ENCODE measurements around the gene C9orf153.
"Not testable (repeated sequence)": the region's sequence is repeated elsewhere in the genome, so short reads cannot be mapped to it uniquely, and the experiment has no call there.

Gene C9orf153

DNA sequence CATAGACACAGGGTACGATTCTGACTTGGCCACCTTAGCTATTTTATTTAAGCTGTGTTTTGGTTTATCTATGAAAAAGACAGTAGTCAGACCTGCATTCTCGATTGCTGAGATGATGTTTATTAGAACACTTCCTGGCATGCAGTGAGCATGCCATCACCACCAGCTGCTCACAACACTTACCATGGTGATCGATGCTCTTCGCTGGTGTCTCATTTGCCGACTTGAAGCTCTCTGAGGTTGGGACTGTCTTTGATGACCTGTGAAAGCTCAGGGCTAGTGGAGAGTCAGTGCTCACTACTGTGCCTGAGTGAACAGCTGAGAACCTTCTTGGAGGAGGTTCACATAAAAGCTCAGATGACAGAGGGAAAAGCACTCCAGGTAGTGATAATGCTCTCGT, 4.4 kb upstream of the C9orf153 start:
- no peak for DNase-seq (ENCODE audit: low spot score)

DNA sequence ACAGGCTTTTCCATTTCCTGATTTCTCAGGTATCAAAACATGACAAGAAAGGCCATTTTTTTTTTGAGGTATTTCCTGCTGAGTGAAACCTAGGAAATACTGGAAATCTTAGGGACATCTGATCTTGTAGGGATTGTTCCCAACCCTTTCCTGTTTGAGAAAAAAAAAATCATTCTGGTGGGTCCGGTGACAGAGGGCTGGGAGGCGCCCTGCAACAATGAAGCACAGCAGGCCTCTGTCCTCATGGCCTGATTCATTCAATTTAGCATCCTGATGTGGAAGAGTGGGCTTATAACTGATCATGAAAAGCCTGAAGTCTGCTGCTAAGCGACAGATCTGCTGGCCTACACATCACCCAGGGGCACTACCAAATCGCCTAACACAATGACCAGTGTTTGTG, 3.0 kb upstream of the C9orf153 start:
- DNase-seq (ENCODE audit: low spot score) = no peak

DNA sequence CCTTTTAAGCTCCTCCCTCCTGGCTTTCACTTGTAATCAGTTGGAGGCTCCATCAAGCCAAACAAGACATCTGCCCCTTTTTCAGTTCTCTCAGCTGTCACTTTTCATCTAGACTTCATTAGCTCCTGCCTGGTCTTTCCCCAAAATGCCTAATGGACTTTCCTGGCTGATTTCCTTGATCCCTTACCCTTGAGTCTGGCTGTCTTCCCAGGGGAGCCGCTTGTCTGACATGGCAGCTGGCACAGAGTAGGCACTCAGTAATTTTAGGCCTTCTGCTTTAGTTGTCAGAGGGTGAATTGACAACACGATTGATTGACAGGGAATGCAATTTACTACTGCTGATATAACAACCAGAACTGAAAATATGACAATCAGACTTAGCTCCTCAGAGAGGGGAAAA, 2.1 kb downstream of the C9orf153 start:
- DNase-seq (ENCODE audit: low spot score) = no peak

DNA sequence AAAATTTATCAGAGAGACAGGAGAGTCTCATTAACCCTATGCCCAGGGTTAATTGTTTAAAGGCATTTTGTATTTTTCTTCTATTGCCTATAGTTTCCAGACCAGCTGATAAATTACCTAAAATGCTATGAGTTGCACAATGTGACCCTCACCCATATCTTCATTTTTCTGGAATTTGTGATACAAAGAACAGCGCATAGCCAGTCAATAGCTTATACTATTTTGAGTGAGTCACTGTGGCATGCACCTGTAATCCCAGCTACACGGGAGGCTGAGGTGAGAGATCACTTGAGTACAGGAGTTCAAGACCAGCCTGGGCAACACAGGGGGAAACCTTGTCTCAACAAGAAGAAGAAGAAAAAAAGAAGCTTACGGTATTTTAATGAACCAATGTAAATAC, 2.8 kb downstream of the C9orf153 start:
- DNase-seq (ENCODE audit: low spot score) = no peak

- DNase-seq (ENCODE audit: low spot score) = no peak
Measured at GRCh38 chr9:86253577-86253976, 5.9 kb downstream of the C9orf153 start.

GRCh38 chr9:86252870-86253269, 6.6 kb downstream of the C9orf153 start:
- DNase-seq (ENCODE audit: low spot score) = no peak

DNA sequence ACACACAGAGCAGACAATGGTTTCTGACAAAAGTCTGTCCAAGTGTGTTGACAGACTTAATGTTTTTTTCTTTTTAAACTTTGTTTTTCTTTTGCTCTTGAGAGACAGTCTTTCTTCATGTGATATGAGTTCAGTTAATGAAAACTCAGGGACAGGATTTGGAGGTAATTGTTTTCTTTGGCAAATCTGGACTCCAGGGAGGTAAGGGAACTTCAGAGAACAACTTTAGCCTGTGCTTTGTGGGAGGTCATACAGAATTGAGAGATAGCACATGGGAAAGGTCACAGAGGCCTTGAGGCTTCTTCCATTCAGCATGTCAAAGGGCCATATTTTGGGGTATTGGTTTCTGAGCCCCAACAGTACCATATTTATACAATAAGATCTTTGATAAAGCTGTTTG, 9.3 kb downstream of the C9orf153 start:
- DNase-seq (ENCODE audit: low spot score) = no peak

DNA sequence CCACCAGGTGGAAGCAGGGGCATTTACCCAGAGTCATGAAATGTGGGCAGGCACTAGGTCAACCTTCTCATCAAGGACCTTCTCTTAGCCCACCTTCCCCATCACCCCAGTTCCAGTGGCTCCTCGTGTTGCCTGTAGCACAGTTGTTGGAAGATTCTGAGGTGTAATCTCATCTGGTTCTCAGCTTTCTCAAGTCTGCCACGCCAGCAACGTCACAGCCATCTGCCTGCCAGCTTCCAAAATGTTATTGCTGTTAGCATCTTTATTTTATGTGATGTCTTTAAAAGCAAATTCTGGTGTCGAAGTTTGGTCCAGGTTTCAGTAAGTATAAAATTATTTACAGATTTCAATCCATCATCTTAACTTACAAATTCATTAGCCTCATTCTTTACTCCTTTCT, 10.7 kb downstream of the C9orf153 start:
- DNase-seq (ENCODE audit: low spot score) = no peak

GRCh38 chr9:86246752-86247161, 12.7 kb downstream of the C9orf153 start:
- DNase-seq (ENCODE audit: low spot score) = peak; percentile 20

GRCh38 chr9:86242071-86242470, 17.4 kb downstream of the C9orf153 start:
- DNase-seq (ENCODE audit: low spot score) = no peak

DNA sequence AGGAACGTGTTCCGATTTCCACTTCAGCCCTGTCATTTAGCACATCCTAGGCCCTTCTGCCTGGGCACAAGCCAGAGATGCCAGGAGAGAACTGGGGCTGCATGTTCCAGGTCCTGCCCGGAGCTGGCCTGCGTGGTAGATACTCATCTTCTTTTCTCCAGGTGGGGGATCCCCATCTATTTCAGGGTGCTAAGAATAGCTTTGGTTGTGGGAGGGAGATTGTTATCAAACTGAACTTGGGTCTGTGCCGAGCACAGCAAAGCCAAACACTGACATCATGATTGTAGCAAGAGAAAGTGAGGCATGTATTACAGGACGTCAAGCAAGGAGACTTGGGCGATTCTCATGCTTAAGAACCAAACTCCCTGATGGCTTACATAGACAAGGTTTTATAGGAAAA, 18.2 kb downstream of the C9orf153 start:
- DNase-seq (ENCODE audit: low spot score) = no peak

GRCh38 chr9:86238861-86239770, 20.3 kb downstream of the C9orf153 start:
- DNase-seq (ENCODE audit: low spot score) = no peak

- DNase-seq (ENCODE audit: low spot score) = no peak
Measured at GRCh38 chr9:86230858-86231257, 28.6 kb downstream of the C9orf153 start.

GRCh38 chr9:86222667-86223066, 36.8 kb downstream of the C9orf153 start:
- DNase-seq (ENCODE audit: low spot score) = no peak

GRCh38 chr9:86219606-86220005, 39.9 kb downstream of the C9orf153 start:
- no peak for DNase-seq (ENCODE audit: low spot score)

DNA sequence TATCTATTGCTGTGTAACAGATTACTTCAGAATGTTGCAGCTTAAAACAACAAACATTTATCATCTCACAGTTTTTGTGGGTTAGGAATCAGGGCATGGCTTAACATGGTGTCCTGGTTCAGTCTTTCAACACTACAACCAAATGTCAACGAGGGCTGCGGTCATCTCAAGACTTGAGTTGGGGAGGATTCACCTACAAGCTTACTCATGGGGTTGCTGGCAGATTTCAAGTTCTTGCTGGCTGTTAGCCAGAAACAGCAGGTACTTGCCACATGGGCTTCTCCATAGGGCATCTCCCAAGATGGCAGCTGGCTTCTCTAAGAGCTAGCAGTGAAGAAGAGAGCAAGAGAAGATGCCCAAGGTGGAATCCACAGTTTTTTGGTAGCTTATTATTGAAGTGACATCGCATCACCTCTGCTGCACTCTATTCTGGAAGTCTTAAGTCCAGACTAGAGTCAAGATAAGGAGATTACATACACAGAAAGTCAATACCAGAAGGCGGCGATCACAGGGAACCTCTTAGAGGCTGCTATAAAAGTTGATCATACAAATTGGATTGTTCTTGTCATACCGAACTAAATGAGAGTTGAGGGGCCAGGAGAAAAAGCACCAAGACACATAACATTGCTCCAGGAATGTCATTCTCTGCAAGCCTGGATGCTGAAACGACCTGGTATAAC, 42.2 kb downstream of the C9orf153 start:
- no peak for DNase-seq (ENCODE audit: low spot score)

GRCh38 chr9:86207193-86207592, 52.3 kb downstream of the C9orf153 start:
- DNase-seq (ENCODE audit: low spot score) = no peak

DNA sequence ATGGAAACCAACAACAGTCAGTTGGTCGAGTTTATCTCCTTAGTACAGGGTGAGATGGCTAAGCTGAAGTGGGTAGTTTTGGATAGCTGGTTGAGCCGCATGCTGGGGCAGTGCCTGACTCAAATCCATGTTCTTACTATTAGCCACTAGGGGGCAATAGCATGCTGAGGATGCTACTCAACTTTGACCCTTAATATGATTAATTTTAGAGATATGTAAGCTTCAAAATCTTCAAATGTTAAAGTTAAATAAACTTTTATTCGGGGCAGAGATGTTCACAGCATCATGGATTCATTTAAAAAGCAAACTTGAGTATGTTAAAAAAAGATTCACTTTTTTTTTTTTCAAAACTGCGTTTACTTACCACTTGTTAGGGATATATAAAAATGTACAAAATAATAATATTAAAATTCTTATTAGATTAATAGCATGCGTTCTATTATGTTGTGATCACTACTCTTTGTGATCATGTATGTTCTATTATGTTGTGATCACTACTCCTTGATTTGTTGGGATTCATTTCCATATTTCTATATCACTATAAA, 57.0 kb downstream of the C9orf153 start:
- DNase-seq (ENCODE audit: low spot score) = peak; percentile 67

DNA sequence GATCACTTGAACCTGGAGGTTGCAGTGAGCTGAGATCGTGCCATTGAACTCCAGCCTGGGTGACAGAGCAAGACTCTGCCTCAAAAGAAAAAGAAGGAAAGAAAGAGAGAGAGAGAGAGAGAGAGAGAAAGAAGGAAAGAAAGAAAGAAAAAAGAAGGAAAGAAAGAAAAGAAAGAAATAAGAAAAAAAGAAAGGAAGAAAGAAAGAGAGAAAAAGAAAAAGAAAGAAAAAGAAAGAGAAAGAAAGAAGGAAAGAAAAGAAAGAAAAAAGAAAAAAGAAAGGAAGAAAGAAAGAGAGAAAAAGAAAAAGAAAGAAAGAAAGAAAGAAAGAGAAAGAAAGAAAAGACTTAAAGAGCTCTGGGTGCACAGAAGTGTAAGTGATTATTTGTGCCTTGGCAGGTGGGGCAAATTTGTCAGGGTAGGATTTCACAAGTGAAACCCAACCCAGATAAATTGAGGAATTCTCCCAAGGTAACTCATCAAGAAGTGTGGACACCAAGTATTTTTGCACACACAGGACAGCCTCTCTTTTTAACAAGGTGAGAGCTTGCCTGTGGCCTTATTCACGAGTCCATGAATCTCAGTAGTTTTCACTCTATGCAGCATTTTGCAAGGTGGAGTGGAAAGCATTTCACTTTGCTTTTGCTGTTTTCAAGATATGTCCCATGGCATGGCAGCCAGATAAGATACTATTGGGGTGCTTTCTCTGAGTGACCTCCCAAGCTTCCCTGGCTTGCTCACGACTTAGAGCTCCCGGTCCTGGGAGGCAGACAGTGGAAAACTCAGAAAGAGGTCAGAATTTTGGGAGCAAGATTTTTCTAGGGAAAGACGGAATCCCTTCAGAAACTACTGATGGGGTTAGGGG, 57.8 kb downstream of the C9orf153 start:
- no peak for DNase-seq (ENCODE audit: low spot score)

DNA sequence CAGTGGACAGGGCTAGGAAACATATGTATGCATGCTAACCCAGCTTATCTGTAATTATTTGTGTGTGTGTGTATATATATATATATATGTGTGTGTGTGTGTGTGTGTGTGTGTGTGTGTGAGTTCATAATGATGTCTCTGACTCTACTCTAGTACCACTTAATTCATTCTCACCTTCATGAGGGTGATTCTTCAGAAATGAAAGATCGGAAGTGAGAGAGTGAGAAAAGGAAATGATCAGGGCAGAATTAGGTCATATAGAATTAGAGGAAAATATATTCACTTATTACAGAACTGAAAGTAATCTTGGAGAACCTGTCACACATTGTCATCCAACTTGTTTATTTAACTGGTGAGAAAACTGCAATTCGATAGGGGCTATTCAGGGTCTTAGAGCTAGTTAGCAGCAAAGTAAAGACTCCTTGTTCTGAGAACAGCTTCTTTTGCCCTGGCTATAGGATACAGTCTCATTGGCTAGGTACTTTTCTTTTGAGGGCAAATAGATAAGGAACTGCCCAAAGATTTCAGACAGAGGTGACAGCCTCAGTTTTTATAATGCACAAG, 58.8 kb downstream of the C9orf153 start:
- DNase-seq (ENCODE audit: low spot score) = no peak

GRCh38 chr9:86193088-86193487, 66.4 kb downstream of the C9orf153 start:
- DNase-seq (ENCODE audit: low spot score) = no peak

- DNase-seq (ENCODE audit: low spot score) = not testable (repeated sequence)
Measured at GRCh38 chr9:86190700-86191099, 68.8 kb downstream of the C9orf153 start.

All from Ammon's horn (tissue), 1 donor.